ENCODE data around the gene MANSC4.

- TF ChIP-seq POLR2AphosphoS5 (IDR thresholded peaks at IDR 0.05; ENCODE audit: borderline replicate concordance, low read depth, low read length) (no peak), FOXP2 (optimal IDR thresholded peaks at IDR 0.05; ENCODE audit: control extremely low read depth, extremely low read length, insufficient read depth) (no peak)
These were observed 47.8 kb downstream of the MANSC4 start for GRCh38 chr12:27732281-27732680.

All from SK-N-MC (cell line).